Endodermal cell (in vitro differentiated cells): Measurements from ENCODE around the gene EMC9. TPM values are rescaled to one million over a fixed set of nuclear protein-coding genes. Genes with fewer than 3 reads are reported as not detected.

Experiments
- DNase-seq: peaks from one replicate; pipeline ENCODE4 v3.0.0-alpha.2; 2017
- H3K27ac ChIP-seq: 2 replicates; pipeline ENCODE4 v1.5.1; 2013; ENCODE audit warnings: mild to moderate bottlenecking, low read depth, low read length, moderate library complexity
- H3K27me3 ChIP-seq: 2 replicates; pipeline ENCODE4 v1.6.1; 2013; ENCODE audit warnings: mild to moderate bottlenecking, low read length, moderate library complexity; ENCODE audit not compliant: insufficient read depth, control insufficient read depth, poor library complexity, severe bottlenecking
- H3K36me3 ChIP-seq: 2 replicates; pipeline ENCODE4 v1.7.0; 2013; ENCODE audit warnings: mild to moderate bottlenecking, low read length, moderate library complexity; ENCODE audit not compliant: control insufficient read depth, insufficient read depth
- H3K4me1 ChIP-seq: one replicate; pipeline ENCODE4 v1.7.0; 2013; ENCODE audit warnings: low read length; ENCODE audit not compliant: control insufficient read depth, insufficient read depth
- H3K4me3 ChIP-seq: 2 replicates; pipeline ENCODE4 v1.5.1; 2013; ENCODE audit warnings: mild to moderate bottlenecking, low read length, moderate library complexity
- H3K9ac ChIP-seq: 2 replicates; pipeline ENCODE4 v1.6.1; 2013; ENCODE audit warnings: mild to moderate bottlenecking, low read length, moderate library complexity; ENCODE audit not compliant: poor library complexity, severe bottlenecking; ENCODE audit errors: extremely low read depth
- H3K9me3 ChIP-seq: 2 replicates; pipeline ENCODE4 v1.6.1; 2013; ENCODE audit warnings: mild to moderate bottlenecking, low read length, moderate library complexity; ENCODE audit not compliant: control insufficient read depth
- H3K27ac Mint-ChIP-seq: 2 replicates; pipeline ENCODE4 v1.8.0; 2020; ENCODE audit warnings: mixed read lengths
- H3K27me3 Mint-ChIP-seq: 2 replicates; pipeline ENCODE4 v1.8.0; 2021; ENCODE audit warnings: mild to moderate bottlenecking, mixed read lengths; ENCODE audit not compliant: insufficient read depth
- H3K36me3 Mint-ChIP-seq: 2 replicates; pipeline ENCODE4 v1.8.0; 2020; ENCODE audit warnings: low read depth, mixed read lengths
- H3K4me1 Mint-ChIP-seq: 2 replicates; pipeline ENCODE4 v1.8.0; 2020; ENCODE audit warnings: mixed read lengths
- H3K4me3 Mint-ChIP-seq: 2 replicates; pipeline ENCODE4 v1.8.0; 2020; ENCODE audit warnings: mild to moderate bottlenecking, moderate library complexity, mixed read lengths
- H3K9me3 Mint-ChIP-seq: 2 replicates; pipeline ENCODE4 v1.8.0; 2020; ENCODE audit warnings: mild to moderate bottlenecking, mixed read lengths
- WGBS, 2 experiments: methylation state at CpG; one replicate each; pipeline versions ENCODE4 v1.1.5 to v1.1.7; 2013; ENCODE audit warnings: missing lambda C conversion rate in 2 of 2, mixed read lengths in 1 of 2; ENCODE audit not compliant: insufficient coverage in 1 of 2, insufficient read length in 1 of 2; 5-methylcytosine and 5-hydroxymethylcytosine counted together
- total RNA-seq, 2 donors: library from RNA; stranded (reverse); fragmentation: NEBNext Ultra II Directional in 1 of 2; extraction: Animal tissue kit (Norgen Biotek cat#: 25700) in 1 of 2; gene quantifications; 2 replicates in 1 of 2; 3 replicates in 1 of 2; pipeline ENCODE4 v1.2.1, GENCODE V29; 2021
- TF ChIP-seq, protein P1 (sequence below): fragments of 200-600 bp; sonication (generic); conservative IDR thresholded peaks from 2 replicates; pipeline ENCODE4 v1.5.0; 2021; ENCODE audit warnings: antibody characterized with exemption, mild to moderate bottlenecking

Gene EMC9
- total RNA-seq, 2 donors from 2014 or later: 34.0 to 39.5 TPM

- DNase-seq: no peak
- no peak overlapping the region for H3K4me3 ChIP-seq
- no peaks in the 10 kb centered on the region for H3K9me3 Mint-ChIP-seq
- H3K4me1 ChIP-seq: no peaks in the 10 kb centered on the region
- no peaks in the 10 kb centered on the region for H3K27me3 Mint-ChIP-seq
- peaks cover 6% of the 10 kb centered on the region for H3K4me1 Mint-ChIP-seq
- peaks cover 50% of the 10 kb centered on the region for H3K36me3 Mint-ChIP-seq
- no peaks in the 10 kb centered on the region for H3K9me3 ChIP-seq
- no peak overlapping the region for H3K27ac Mint-ChIP-seq
- 94% methylated on average over 11 to 19 of the region's 19 CpGs for WGBS, 2 experiments
- no peak overlapping the region for H3K27ac ChIP-seq
- no peak overlapping the region for H3K9ac ChIP-seq
- no peak overlapping the region for H3K4me3 Mint-ChIP-seq
- TF ChIP-seq, protein P1, sequence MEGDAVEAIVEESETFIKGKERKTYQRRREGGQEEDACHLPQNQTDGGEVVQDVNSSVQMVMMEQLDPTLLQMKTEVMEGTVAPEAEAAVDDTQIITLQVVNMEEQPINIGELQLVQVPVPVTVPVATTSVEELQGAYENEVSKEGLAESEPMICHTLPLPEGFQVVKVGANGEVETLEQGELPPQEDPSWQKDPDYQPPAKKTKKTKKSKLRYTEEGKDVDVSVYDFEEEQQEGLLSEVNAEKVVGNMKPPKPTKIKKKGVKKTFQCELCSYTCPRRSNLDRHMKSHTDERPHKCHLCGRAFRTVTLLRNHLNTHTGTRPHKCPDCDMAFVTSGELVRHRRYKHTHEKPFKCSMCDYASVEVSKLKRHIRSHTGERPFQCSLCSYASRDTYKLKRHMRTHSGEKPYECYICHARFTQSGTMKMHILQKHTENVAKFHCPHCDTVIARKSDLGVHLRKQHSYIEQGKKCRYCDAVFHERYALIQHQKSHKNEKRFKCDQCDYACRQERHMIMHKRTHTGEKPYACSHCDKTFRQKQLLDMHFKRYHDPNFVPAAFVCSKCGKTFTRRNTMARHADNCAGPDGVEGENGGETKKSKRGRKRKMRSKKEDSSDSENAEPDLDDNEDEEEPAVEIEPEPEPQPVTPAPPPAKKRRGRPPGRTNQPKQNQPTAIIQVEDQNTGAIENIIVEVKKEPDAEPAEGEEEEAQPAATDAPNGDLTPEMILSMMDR: no peak
- H3K36me3 ChIP-seq: peaks cover 67% of the 10 kb centered on the region
- no peaks in the 10 kb centered on the region for H3K27me3 ChIP-seq
Observed at GRCh38 chr14:24184104-24184970, 42.9 kb upstream of the EMC9 start.

GRCh38 chr14:24183014-24183481 is 41.7 kb upstream of the EMC9 start:
- H3K27ac Mint-ChIP-seq: no peak overlapping the region

GRCh38 chr14:24182110-24182882 is 40.9 kb upstream of the EMC9 start:
- Mint-ChIP-seq H3K27ac (no peak overlapping the region), H3K4me1 (no peaks in the 10 kb centered on the region), H3K36me3 (peaks cover 67% of the 10 kb centered on the region), H3K4me3 (no peak overlapping the region), H3K9me3 (no peaks in the 10 kb centered on the region), H3K27me3 (no peaks in the 10 kb centered on the region)
- peaks cover 74% of the 10 kb centered on the region for H3K36me3 ChIP-seq
- H3K9ac ChIP-seq: no peak overlapping the region
- no peaks in the 10 kb centered on the region for H3K9me3 ChIP-seq
- no peak overlapping the region for H3K27ac ChIP-seq
- no peaks in the 10 kb centered on the region for H3K27me3 ChIP-seq
- 92 to 96% methylated on average over 9 to 14 of the region's 14 CpGs for WGBS, 2 experiments
- H3K4me1 ChIP-seq: no peaks in the 10 kb centered on the region
- DNase-seq: no peak
- TF ChIP-seq, protein P1: no peak
- H3K4me3 ChIP-seq: no peak overlapping the region

More at GRCh38 chr14:24183014-24183481, 41.7 kb upstream of the EMC9 start:
- Histone ChIP-seq H3K36me3 (peaks cover 74% of the 10 kb centered on the region), H3K9me3 (no peaks in the 10 kb centered on the region), H3K27ac (no peak overlapping the region), H3K9ac (no peak overlapping the region), H3K4me1 (no peaks in the 10 kb centered on the region), H3K4me3 (no peak overlapping the region), H3K27me3 (no peaks in the 10 kb centered on the region)
- TF ChIP-seq, protein P1: no peak
- H3K4me1 Mint-ChIP-seq: peaks cover 5% of the 10 kb centered on the region
- H3K27me3 Mint-ChIP-seq: no peaks in the 10 kb centered on the region
- DNase-seq: no peak
- WGBS, 2 experiments: 94 to 100% methylated on average over 8 to 15 of the region's 15 CpGs
- no peak overlapping the region for H3K4me3 Mint-ChIP-seq
- peaks cover 61% of the 10 kb centered on the region for H3K36me3 Mint-ChIP-seq
- no peaks in the 10 kb centered on the region for H3K9me3 Mint-ChIP-seq
